Calu3 (cell line): ENCODE results near the gene TSPO2. TPM values are rescaled to one million over a fixed set of nuclear protein-coding genes. Genes with fewer than 3 reads are reported as not detected.

Experiments
- BruUV-seq: library from RNA; stranded (reverse); fragments of 400-500 nt; replicated peaks from 2 replicates; lab custom pipeline; 2021; lab: Mats Ljungman, UMichigan
- CTCF ChIA-PET: fragments of 300-600 bp; sonication (Branson Sonifier 250); formaldehyde crosslinking; loops from one replicate; lab custom pipeline; 2022; ENCODE audit warnings: antibody characterized with exemption; lab: Charles Lee
- DNase-seq: peaks from one replicate; pipeline ENCODE4 v3.0.0; 2022
- H3K27ac Mint-ChIP-seq: one replicate; pipeline ENCODE4 v1.8.0; 2022; ENCODE audit warnings: mixed read lengths; ENCODE audit not compliant: unreplicated experiment
- H3K27me3 Mint-ChIP-seq: one replicate; pipeline ENCODE4 v1.8.0; 2022; ENCODE audit warnings: mixed read lengths; ENCODE audit not compliant: unreplicated experiment
- H3K36me3 Mint-ChIP-seq: one replicate; pipeline ENCODE4 v1.8.0; 2022; ENCODE audit warnings: mild to moderate bottlenecking, moderate library complexity, mixed read lengths; ENCODE audit not compliant: insufficient read depth, unreplicated experiment
- H3K4me1 Mint-ChIP-seq: one replicate; pipeline ENCODE4 v1.8.0; 2022; ENCODE audit warnings: mild to moderate bottlenecking, low read depth, mixed read lengths; ENCODE audit not compliant: unreplicated experiment
- H3K4me3 Mint-ChIP-seq: one replicate; pipeline ENCODE4 v1.8.0; 2022; ENCODE audit warnings: mild to moderate bottlenecking, low read depth, moderate library complexity, mixed read lengths; ENCODE audit not compliant: unreplicated experiment
- H3K9me3 Mint-ChIP-seq: one replicate; pipeline ENCODE4 v1.8.0; 2022; ENCODE audit warnings: low read depth, mixed read lengths; ENCODE audit not compliant: unreplicated experiment
- intact Hi-C: fragments of 100-400 bp; cut with micrococcal nuclease; formaldehyde crosslinking; loops from one replicate; pipeline ENCODE4 v1.10.0; 2022; ENCODE audit not compliant: unreplicated experiment
- total RNA-seq: library from RNA; stranded (reverse); gene quantifications from 2 replicates; pipeline ENCODE4 v1.2.3, GENCODE V29; 2022
- TF ChIP-seq, protein P1 (sequence below): fragments of 200-600 bp; IDR thresholded peaks from one replicate; pipeline ENCODE4 v1.8.0; 2022; ENCODE audit warnings: antibody characterized with exemption; ENCODE audit not compliant: unreplicated experiment

Gene TSPO2
- total RNA-seq, 1 experiment from 2014 or later = not detected

DNA sequence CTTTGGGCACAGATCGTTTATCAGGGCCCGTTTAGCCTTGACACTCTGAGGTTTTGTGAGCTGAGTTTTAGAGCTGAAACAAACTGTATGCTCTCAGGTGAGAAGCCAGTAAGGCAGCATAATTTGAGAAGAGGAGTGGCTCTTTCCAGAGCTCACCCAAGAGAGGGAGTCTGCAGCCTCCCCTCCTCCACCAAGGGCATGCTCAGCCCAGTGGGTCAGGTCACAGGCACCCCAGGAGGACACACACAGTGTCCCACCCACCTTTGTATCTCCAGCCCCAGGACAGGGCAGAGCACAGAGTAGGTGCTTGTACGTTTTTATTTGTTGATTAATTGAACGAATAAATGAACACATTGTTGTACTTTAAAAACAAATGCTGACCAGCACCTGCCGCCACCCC lies 3.4 kb downstream of the TSPO2 start:
- CTCF ChIA-PET = interaction anchor here (1.4 to 1.5 kb wide), 2 partner anchors 19 to 23 kb away, joined by 3 to 4 read pairs; no protein-coding TSS in a partner anchor

DNA sequence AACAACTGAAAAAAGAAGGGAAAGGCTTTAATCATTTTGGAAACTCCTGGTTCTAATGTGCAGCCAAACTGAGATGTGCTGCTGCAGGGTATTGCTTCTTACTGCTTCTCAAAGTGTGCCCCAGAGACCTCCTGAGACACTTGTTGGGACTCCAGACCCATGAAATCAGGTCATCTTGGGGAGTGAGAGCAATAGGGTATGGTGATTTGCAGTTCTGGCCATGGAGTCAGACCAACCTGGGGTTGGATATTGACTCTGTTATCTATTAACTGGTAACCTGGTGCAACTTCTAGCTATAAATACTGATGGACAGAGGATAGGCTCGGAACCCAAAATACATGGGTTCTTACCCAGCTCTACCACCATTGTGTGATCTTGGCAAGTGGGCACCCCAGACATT lies 3.8 kb downstream of the TSPO2 start:
- CTCF ChIA-PET = interaction anchor here (1.4 to 1.5 kb wide), 2 partner anchors 18 to 23 kb away, joined by 3 to 4 read pairs; no protein-coding TSS in a partner anchor
- Mint-ChIP-seq H3K9me3 (no peaks in the 10 kb centered on the region), H3K4me1 (peaks cover 12% of the 10 kb centered on the region), H3K27me3 (no peaks in the 10 kb centered on the region), H3K36me3 (no peaks in the 10 kb centered on the region), H3K27ac (no peak overlapping the region), H3K4me3 (no peak overlapping the region)
- no peak for DNase-seq
- intact Hi-C loops = no loop called here
- TF ChIP-seq, protein P1, sequence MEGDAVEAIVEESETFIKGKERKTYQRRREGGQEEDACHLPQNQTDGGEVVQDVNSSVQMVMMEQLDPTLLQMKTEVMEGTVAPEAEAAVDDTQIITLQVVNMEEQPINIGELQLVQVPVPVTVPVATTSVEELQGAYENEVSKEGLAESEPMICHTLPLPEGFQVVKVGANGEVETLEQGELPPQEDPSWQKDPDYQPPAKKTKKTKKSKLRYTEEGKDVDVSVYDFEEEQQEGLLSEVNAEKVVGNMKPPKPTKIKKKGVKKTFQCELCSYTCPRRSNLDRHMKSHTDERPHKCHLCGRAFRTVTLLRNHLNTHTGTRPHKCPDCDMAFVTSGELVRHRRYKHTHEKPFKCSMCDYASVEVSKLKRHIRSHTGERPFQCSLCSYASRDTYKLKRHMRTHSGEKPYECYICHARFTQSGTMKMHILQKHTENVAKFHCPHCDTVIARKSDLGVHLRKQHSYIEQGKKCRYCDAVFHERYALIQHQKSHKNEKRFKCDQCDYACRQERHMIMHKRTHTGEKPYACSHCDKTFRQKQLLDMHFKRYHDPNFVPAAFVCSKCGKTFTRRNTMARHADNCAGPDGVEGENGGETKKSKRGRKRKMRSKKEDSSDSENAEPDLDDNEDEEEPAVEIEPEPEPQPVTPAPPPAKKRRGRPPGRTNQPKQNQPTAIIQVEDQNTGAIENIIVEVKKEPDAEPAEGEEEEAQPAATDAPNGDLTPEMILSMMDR = no peak
- no TSS peak for BruUV-seq

More for the DNA sequence above, 3.4 kb downstream of the TSPO2 start:
- Mint-ChIP-seq H3K27me3 (no peaks in the 10 kb centered on the region), H3K4me3 (no peak overlapping the region), H3K27ac (no peak overlapping the region), H3K4me1 (peaks cover 16% of the 10 kb centered on the region), H3K9me3 (no peaks in the 10 kb centered on the region), H3K36me3 (no peaks in the 10 kb centered on the region)
- intact Hi-C loops = no loop called here
- DNase-seq = no peak
- BruUV-seq = no TSS peak
- TF ChIP-seq, protein P1 = no peak

DNA sequence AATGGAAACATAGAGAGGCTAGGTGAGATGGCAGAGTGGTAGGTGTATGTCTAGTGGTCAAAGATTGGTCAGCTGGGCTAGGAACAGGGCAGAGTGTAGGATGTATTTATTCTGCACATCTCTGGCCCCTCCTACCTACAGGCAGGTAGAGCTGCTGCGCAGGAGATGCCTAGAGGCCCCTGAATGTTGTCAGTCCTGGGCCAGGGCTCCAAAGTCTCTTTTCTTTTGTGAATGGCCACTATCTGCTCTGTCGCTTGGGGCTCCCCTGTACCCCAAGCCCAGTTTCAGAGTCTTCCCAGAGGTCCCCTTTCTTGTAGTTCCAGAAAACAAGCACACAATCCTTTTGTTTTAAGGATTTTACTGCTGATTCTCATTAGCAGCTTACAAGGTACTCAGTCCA lies 5.0 kb downstream of the TSPO2 start:
- H3K4me1 Mint-ChIP-seq = peaks cover 11% of the 10 kb centered on the region
- CTCF ChIA-PET = interaction anchor here (0.5 kb wide), 1 partner anchor 309 kb away, joined by 5 read pairs; no protein-coding TSS in a partner anchor
- no peaks in the 10 kb centered on the region for H3K9me3 Mint-ChIP-seq
- DNase-seq = no peak
- intact Hi-C loops = no loop called here
- TF ChIP-seq, protein P1 = no peak
- no peaks in the 10 kb centered on the region for H3K36me3 Mint-ChIP-seq
- no peaks in the 10 kb centered on the region for H3K27me3 Mint-ChIP-seq
- BruUV-seq = no TSS peak
- H3K27ac Mint-ChIP-seq = no peak overlapping the region
- no peak overlapping the region for H3K4me3 Mint-ChIP-seq

DNA sequence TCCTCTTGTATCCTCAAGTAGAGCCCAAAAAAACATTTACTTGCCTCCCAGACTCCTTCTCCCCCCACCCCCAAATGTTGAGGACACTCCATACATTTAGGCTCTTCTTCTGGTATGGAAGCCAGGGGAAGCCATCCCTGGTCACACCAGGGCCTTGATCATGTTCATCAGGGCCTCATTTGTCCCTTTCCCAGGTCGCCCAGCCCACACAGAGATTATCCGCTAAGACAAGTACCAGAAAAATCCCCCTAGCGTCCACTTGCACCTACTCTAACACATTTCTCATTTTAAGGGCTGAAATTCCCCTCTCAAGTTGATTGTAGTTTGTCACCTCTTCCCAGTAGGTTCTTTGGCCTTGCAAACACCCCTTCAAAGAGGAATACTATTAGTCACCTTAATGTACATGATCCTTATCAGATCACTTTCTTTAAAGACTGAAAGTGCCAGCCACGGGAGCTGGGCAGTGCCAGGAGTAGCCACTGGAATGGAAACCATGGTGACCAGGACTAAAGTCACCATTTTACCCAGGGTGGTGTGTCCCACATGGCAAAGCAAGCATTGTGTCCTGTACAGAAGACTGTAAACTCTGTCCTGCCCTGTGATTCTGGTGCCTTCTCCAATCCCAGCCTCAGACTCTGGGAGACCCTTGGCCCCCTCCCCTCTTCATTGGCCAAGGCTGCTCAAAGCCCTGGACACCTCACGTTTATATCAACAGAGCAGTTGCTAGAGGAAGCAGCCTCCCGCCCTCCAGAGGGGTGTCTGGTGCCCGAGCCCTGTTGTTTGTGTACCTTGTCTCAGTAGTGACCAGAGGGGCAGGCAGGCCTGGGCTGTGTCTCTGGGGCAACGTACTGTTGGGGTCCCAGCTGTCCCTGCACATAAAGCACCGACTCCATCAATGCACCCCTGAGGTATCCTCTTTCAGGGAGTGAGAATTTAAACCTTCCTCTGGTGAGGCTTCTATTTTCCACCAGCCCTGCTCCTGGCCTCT lies 5.8 kb downstream of the TSPO2 start:
- Mint-ChIP-seq H3K27ac (no peak overlapping the region), H3K36me3 (no peaks in the 10 kb centered on the region), H3K4me3 (no peak overlapping the region), H3K27me3 (no peaks in the 10 kb centered on the region), H3K9me3 (no peaks in the 10 kb centered on the region), H3K4me1 (peaks cover 11% of the 10 kb centered on the region)
- DNase-seq = no peak
- CTCF ChIA-PET = interaction anchor here (2.5 kb wide), 1 partner anchor 9 kb away, joined by 5 read pairs; the partner anchor contains the start of gene UNC5CL
- intact Hi-C loops = no loop called here
- TF ChIP-seq, protein P1 = no peak
- no TSS peak for BruUV-seq
